ENCODE results near the gene ITGB8.
A peak's percentile ranks its signal among the peaks of the same experiment; 100 is the strongest.

The ITGB8 gene

DNA sequence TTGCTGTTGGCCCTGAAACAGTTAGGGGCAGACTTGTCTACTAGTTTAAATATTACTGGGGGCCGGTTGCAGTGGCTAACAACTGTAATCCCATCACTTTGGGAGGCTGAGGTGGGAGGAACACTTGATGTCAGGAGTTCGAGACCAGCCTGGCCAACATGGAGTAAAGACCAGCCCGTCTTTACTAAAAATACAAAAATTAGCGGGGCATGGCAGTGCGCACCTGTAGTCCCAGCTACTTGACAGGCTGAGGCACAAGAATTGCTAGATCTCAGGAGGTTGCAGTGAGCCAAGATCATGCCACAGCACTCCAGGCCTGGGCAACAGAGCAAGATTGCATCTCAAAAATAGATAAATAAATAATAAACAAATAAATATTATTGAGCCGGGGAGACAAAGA lies 7.6 kb downstream of the ITGB8 start:
- CTCF ChIA-PET = no interaction called here
- H3K4me1 ChIP-seq (ENCODE audit: control extremely low read depth in 1 of 4, control insufficient read depth in 4 of 4, insufficient read depth in 4 of 4, low read length in 3 of 4) = peaks cover 0 to 4% (median 1%) of the 10 kb centered on the region in 4 experiments
- POLR2A ChIA-PET = no interaction called here
- no peak overlapping the region for H3K4me3 ChIP-seq (ENCODE audit: control insufficient read depth in 1 of 7, extremely low read depth in 1 of 7, insufficient read depth in 4 of 7, low read depth in 2 of 7, low read length in 6 of 7)
- no peak overlapping the region for H3K27ac ChIP-seq (ENCODE audit: insufficient read depth in 1 of 2, low read depth in 1 of 2, low read length in 2 of 2, poor library complexity in 1 of 2, severe bottlenecking in 2 of 2)
- no peaks in the 10 kb centered on the region for H3K9me3 ChIP-seq (ENCODE audit: control extremely low read depth in 1 of 5, control insufficient read depth in 4 of 5, insufficient read depth in 2 of 5, low read depth in 1 of 5, low read length in 4 of 5)
- WGBS (ENCODE audit: insufficient coverage) = 97% methylated on average over 3 of the region's 6 CpGs
- no peaks in the 10 kb centered on the region for H3K27me3 ChIP-seq (replicated peaks in 2 of 5; ENCODE audit: control insufficient read depth in 4 of 5, insufficient read depth in 5 of 5, low read length in 4 of 5)
- no peak for DNase-seq
- no peaks in the 10 kb centered on the region for H3K36me3 ChIP-seq (ENCODE audit: control insufficient read depth in 4 of 4, insufficient read depth in 4 of 4, low read length in 3 of 4)

GRCh38 chr7:20340839-20341238 lies 10.1 kb downstream of the ITGB8 start:
- H3K4me1 ChIP-seq (ENCODE audit: control extremely low read depth in 1 of 4, control insufficient read depth in 4 of 4, insufficient read depth in 4 of 4, low read length in 3 of 4) = no peaks in the 10 kb centered on the region
- peaks cover 0 to 2% (median 0%) of the 10 kb centered on the region in 4 experiments for H3K36me3 ChIP-seq (ENCODE audit: control insufficient read depth in 4 of 4, insufficient read depth in 4 of 4, low read length in 3 of 4)
- H3K27me3 ChIP-seq (replicated peaks in 2 of 5; ENCODE audit: control insufficient read depth in 4 of 5, insufficient read depth in 5 of 5, low read length in 4 of 5) = no peaks in the 10 kb centered on the region
- H3K9me3 ChIP-seq (ENCODE audit: control extremely low read depth in 1 of 5, control insufficient read depth in 4 of 5, insufficient read depth in 2 of 5, low read depth in 1 of 5, low read length in 4 of 5) = no peaks in the 10 kb centered on the region
- DNase-seq = no peak
- H3K4me3 ChIP-seq (ENCODE audit: control insufficient read depth in 1 of 7, extremely low read depth in 1 of 7, insufficient read depth in 4 of 7, low read depth in 2 of 7, low read length in 6 of 7) = no peak overlapping the region
- ChIA-PET CTCF (interaction anchor here (0.7 to 1.9 kb wide), 2 partner anchors 8 to 11 kb away, joined by 3 to 5 read pairs; partner anchors contain the start of gene ITGB8), POLR2A (no interaction called here)
- H3K27ac ChIP-seq (ENCODE audit: insufficient read depth in 1 of 2, low read depth in 1 of 2, low read length in 2 of 2, poor library complexity in 1 of 2, severe bottlenecking in 2 of 2) = no peak overlapping the region

- Histone ChIP-seq H3K4me3 (ENCODE audit: control insufficient read depth in 1 of 7, extremely low read depth in 1 of 7, insufficient read depth in 4 of 7, low read depth in 2 of 7, low read length in 6 of 7) (no peak overlapping the region), H3K9me3 (ENCODE audit: control extremely low read depth in 1 of 5, control insufficient read depth in 4 of 5, insufficient read depth in 2 of 5, low read depth in 1 of 5, low read length in 4 of 5) (no peaks in the 10 kb centered on the region), H3K27me3 (replicated peaks in 2 of 5; ENCODE audit: control insufficient read depth in 4 of 5, insufficient read depth in 5 of 5, low read length in 4 of 5) (no peaks in the 10 kb centered on the region), H3K27ac (ENCODE audit: insufficient read depth in 1 of 2, low read depth in 1 of 2, low read length in 2 of 2, poor library complexity in 1 of 2, severe bottlenecking in 2 of 2) (no peak overlapping the region), H3K36me3 (ENCODE audit: control insufficient read depth in 4 of 4, insufficient read depth in 4 of 4, low read length in 3 of 4) (peaks cover 0 to 2% (median 1%) of the 10 kb centered on the region in 4 experiments), H3K4me1 (ENCODE audit: control extremely low read depth in 1 of 4, control insufficient read depth in 4 of 4, insufficient read depth in 4 of 4, low read length in 3 of 4) (no peaks in the 10 kb centered on the region)
- CTCF ChIA-PET = no interaction called here
- DNase-seq = no peak
- POLR2A ChIA-PET = no interaction called here
- 100% methylated on average over 1 of the region's 3 CpGs for WGBS (ENCODE audit: insufficient coverage)
Observed at GRCh38 chr7:20343205-20343604, 12.5 kb downstream of the ITGB8 start.

GRCh38 chr7:20343941-20344340 lies 13.2 kb downstream of the ITGB8 start:
- Histone ChIP-seq H3K36me3 (ENCODE audit: control insufficient read depth in 4 of 4, insufficient read depth in 4 of 4, low read length in 3 of 4) (peaks cover 0 to 2% (median 1%) of the 10 kb centered on the region in 4 experiments), H3K9me3 (ENCODE audit: control extremely low read depth in 1 of 5, control insufficient read depth in 4 of 5, insufficient read depth in 2 of 5, low read depth in 1 of 5, low read length in 4 of 5) (no peaks in the 10 kb centered on the region), H3K27ac (ENCODE audit: insufficient read depth in 1 of 2, low read depth in 1 of 2, low read length in 2 of 2, poor library complexity in 1 of 2, severe bottlenecking in 2 of 2) (no peak overlapping the region), H3K4me3 (ENCODE audit: control insufficient read depth in 1 of 7, extremely low read depth in 1 of 7, insufficient read depth in 4 of 7, low read depth in 2 of 7, low read length in 6 of 7) (no peak overlapping the region), H3K4me1 (ENCODE audit: control extremely low read depth in 1 of 4, control insufficient read depth in 4 of 4, insufficient read depth in 4 of 4, low read length in 3 of 4) (no peaks in the 10 kb centered on the region), H3K27me3 (replicated peaks in 2 of 5; ENCODE audit: control insufficient read depth in 4 of 5, insufficient read depth in 5 of 5, low read length in 4 of 5) (no peaks in the 10 kb centered on the region)
- ChIA-PET POLR2A (no interaction called here), CTCF (interaction anchor here (1.3 kb wide), 1 partner anchor 57 kb away, joined by 3 read pairs; no protein-coding TSS in a partner anchor)
- 80% methylated on average over 1 of the region's 2 CpGs for WGBS (ENCODE audit: insufficient coverage)
- DNase-seq = peak in 2 of 3 donors; percentile 22 to 38

DNA sequence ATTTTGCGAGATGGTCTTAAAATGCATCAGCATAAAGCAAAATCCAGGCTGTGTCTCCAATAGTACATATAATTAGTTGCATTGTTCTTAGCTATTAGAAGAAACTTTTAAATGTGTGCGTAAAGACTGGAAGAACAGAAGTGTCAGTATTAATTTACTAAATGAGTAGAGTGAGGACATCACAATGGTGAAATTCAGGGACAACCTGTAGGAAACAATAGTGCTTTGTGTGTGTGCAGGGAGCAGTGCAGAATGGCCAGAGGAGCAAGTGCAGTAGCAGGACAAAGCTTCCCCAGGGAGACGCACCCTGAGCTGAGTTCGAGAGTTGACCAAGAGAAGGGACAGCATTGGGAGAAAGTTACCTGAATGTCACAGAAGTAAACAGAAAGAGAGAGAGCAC lies 13.7 kb downstream of the ITGB8 start:
- ChIA-PET CTCF (interaction anchor here (1.3 kb wide), 1 partner anchor 56 kb away, joined by 3 read pairs; no protein-coding TSS in a partner anchor), POLR2A (no interaction called here)
- no peak overlapping the region for H3K27ac ChIP-seq (ENCODE audit: insufficient read depth in 1 of 2, low read depth in 1 of 2, low read length in 2 of 2, poor library complexity in 1 of 2, severe bottlenecking in 2 of 2)
- no peaks in the 10 kb centered on the region for H3K9me3 ChIP-seq (ENCODE audit: control extremely low read depth in 1 of 5, control insufficient read depth in 4 of 5, insufficient read depth in 2 of 5, low read depth in 1 of 5, low read length in 4 of 5)
- DNase-seq = no peak
- no peak overlapping the region for H3K4me3 ChIP-seq (ENCODE audit: control insufficient read depth in 1 of 7, extremely low read depth in 1 of 7, insufficient read depth in 4 of 7, low read depth in 2 of 7, low read length in 6 of 7)
- H3K27me3 ChIP-seq (replicated peaks in 2 of 5; ENCODE audit: control insufficient read depth in 4 of 5, insufficient read depth in 5 of 5, low read length in 4 of 5) = no peaks in the 10 kb centered on the region
- WGBS (ENCODE audit: insufficient coverage) = 100% methylated on average over 3 of the region's 4 CpGs
- peaks cover 0 to 2% (median 1%) of the 10 kb centered on the region in 4 experiments for H3K36me3 ChIP-seq (ENCODE audit: control insufficient read depth in 4 of 4, insufficient read depth in 4 of 4, low read length in 3 of 4)
- no peaks in the 10 kb centered on the region for H3K4me1 ChIP-seq (ENCODE audit: control extremely low read depth in 1 of 4, control insufficient read depth in 4 of 4, insufficient read depth in 4 of 4, low read length in 3 of 4)

DNA sequence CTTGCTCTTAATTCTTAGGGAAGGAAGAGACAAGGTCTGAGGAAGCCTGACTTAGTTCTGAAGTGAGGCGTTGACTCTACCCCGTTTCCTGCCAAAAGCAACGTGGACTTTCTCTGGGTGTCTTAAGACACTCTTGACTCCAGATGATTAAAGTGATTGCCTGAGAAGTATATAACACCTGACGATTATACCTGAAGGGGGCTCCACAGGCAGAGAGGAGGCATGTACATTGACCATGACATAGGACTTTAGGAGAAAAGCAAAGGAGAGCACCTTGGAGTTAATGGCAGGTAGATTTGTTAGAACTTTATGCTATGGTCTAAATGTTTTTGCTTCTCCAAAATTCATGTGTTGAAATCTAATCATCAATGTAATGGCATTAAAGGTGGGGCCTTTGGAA lies 15.9 kb downstream of the ITGB8 start:
- CTCF ChIA-PET = no interaction called here
- H3K36me3 ChIP-seq (ENCODE audit: control insufficient read depth in 4 of 4, insufficient read depth in 4 of 4, low read length in 3 of 4) = peaks cover 0 to 2% (median 1%) of the 10 kb centered on the region in 4 experiments
- no peaks in the 10 kb centered on the region for H3K27me3 ChIP-seq (replicated peaks in 2 of 5; ENCODE audit: control insufficient read depth in 4 of 5, insufficient read depth in 5 of 5, low read length in 4 of 5)
- 90% methylated on average over 4 of the region's 4 CpGs for WGBS (ENCODE audit: insufficient coverage)
- H3K4me1 ChIP-seq (ENCODE audit: control extremely low read depth in 1 of 4, control insufficient read depth in 4 of 4, insufficient read depth in 4 of 4, low read length in 3 of 4) = peaks cover 0 to 6% (median 0%) of the 10 kb centered on the region in 4 experiments
- DNase-seq = no peak
- H3K27ac ChIP-seq (ENCODE audit: insufficient read depth in 1 of 2, low read depth in 1 of 2, low read length in 2 of 2, poor library complexity in 1 of 2, severe bottlenecking in 2 of 2) = no peak overlapping the region
- POLR2A ChIA-PET = no interaction called here
- no peak overlapping the region for H3K4me3 ChIP-seq (ENCODE audit: control insufficient read depth in 1 of 7, extremely low read depth in 1 of 7, insufficient read depth in 4 of 7, low read depth in 2 of 7, low read length in 6 of 7)
- no peaks in the 10 kb centered on the region for H3K9me3 ChIP-seq (ENCODE audit: control extremely low read depth in 1 of 5, control insufficient read depth in 4 of 5, insufficient read depth in 2 of 5, low read depth in 1 of 5, low read length in 4 of 5)

GRCh38 chr7:20347680-20348079 lies 17.0 kb downstream of the ITGB8 start:
- no peak overlapping the region for H3K4me3 ChIP-seq (ENCODE audit: control insufficient read depth in 1 of 7, extremely low read depth in 1 of 7, insufficient read depth in 4 of 7, low read depth in 2 of 7, low read length in 6 of 7)
- no peaks in the 10 kb centered on the region for H3K27me3 ChIP-seq (replicated peaks in 2 of 5; ENCODE audit: control insufficient read depth in 4 of 5, insufficient read depth in 5 of 5, low read length in 4 of 5)
- ChIA-PET CTCF (no interaction called here), POLR2A (no interaction called here)
- H3K27ac ChIP-seq (ENCODE audit: insufficient read depth in 1 of 2, low read depth in 1 of 2, low read length in 2 of 2, poor library complexity in 1 of 2, severe bottlenecking in 2 of 2) = no peak overlapping the region
- H3K4me1 ChIP-seq (ENCODE audit: control extremely low read depth in 1 of 4, control insufficient read depth in 4 of 4, insufficient read depth in 4 of 4, low read length in 3 of 4) = peaks cover 0 to 6% (median 0%) of the 10 kb centered on the region in 4 experiments
- DNase-seq = no peak
- H3K9me3 ChIP-seq (ENCODE audit: control extremely low read depth in 1 of 5, control insufficient read depth in 4 of 5, insufficient read depth in 2 of 5, low read depth in 1 of 5, low read length in 4 of 5) = no peaks in the 10 kb centered on the region
- peaks cover 0 to 2% (median 1%) of the 10 kb centered on the region in 4 experiments for H3K36me3 ChIP-seq (ENCODE audit: control insufficient read depth in 4 of 4, insufficient read depth in 4 of 4, low read length in 3 of 4)
